T-helper 2 cell treated with Interferon-gamma antibody and Interleukin-4, amounts not matched to agents 100 ng/mL and 5 ng/mL, for 36 hours (primary cell): ENCODE data around the gene ANKRD44. TPM values are rescaled to one million over a fixed set of nuclear protein-coding genes. Genes with fewer than 3 reads are reported as not detected.

Source experiments
- intact Hi-C: fragments of 100-400 bp; cut with micrococcal nuclease; formaldehyde crosslinking; loops from one replicate; pipeline ENCODE4 v1.15.1; 2023
- total RNA-seq: library from RNA; stranded (reverse); gene quantifications from 2 replicates; pipeline ENCODE4 v1.2.3, GENCODE V29; 2022

The ANKRD44 gene
- total RNA-seq, 1 donor from 2014 or later = 214 TPM

GRCh38 chr2:197212344-197213262 is 98.0 kb downstream of the ANKRD44 start:
- intact Hi-C loops = loop anchor here (2.0 kb wide), 1 partner anchor 20 kb away; no protein-coding TSS in a partner anchor

GRCh38 chr2:197211881-197212342 is 98.7 kb downstream of the ANKRD44 start:
- intact Hi-C loops = loop anchor here (2.0 kb wide), 1 partner anchor 19 kb away; no protein-coding TSS in a partner anchor

DNA sequence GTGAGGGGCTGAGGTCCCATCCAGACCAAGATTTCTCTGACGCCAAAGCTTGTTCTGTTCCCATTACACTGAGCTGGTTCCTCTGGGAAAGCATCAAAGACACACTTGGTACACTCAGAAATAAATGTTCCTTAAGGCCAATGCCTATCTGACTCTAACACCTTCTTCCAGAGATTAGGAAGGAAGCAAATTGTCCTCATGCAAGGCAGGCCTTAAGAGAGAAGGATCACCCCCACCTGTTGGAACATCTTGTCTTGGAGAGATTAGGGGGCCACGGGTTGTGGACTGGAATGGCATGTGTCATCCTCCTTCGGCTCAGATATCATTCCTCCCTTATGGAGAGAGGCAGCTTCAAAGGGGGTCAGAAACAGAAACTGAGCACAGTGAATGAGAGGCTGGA is 100.2 kb downstream of the ANKRD44 start:
- intact Hi-C loops = no loop called here

GRCh38 chr2:197209742-197210408 is 100.7 kb downstream of the ANKRD44 start:
- intact Hi-C loops = loop anchor here (1.0 to 10.0 kb wide), 5 partner anchors 11 to 495 kb away; partner anchors contain the start of genes HSPE1 and MARS2

DNA sequence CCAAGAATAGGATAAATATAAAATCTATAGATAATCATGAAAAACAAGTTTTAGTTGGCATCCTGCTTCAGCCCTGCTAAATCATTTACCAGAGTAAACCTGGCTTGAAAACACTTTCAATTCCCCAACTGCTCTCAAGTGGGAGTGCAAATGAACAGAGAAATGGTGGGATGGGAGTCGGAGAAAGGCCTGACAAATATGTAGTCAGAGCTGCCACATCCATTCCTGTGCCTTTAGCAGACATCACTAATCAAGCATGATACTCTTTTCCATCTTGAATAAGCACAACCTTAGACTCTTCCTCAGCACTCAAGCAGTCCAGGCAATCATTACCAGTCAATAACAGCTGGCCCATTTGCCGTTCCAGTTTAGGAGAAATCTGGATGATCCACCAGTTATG is 101.3 kb downstream of the ANKRD44 start:
- intact Hi-C loops = loop anchor here (1.0 to 10.0 kb wide), 5 partner anchors 10 to 496 kb away; partner anchors contain the start of genes HSPE1 and MARS2

- intact Hi-C loops = loop anchor here (1.0 to 10.0 kb wide), 6 partner anchors 7 to 496 kb away; partner anchors contain the start of genes HSPE1 and MARS2
These were observed 101.7 kb downstream of the ANKRD44 start for GRCh38 chr2:197208841-197209240.

DNA sequence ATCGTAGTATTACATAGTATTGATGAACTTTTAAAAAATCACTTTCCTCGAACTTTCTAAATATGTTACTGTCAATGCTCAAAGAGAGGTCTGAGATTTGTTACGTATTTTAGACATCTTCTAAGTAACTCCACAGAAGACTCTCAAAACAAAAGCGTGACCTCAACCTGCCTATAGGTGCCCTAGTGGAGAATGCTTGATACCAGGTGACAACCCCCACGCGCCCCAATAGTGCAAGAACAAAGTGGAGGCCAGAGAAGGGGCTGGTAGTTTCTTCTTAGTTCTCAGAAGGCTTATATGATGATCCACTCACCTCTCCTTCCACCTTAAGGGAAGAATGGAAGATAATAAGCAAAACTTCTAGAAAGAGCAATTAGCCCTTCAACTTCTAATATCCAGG is 102.6 kb downstream of the ANKRD44 start:
- intact Hi-C loops = loop anchor here (1.0 to 10.0 kb wide), 5 partner anchors 8 to 497 kb away; partner anchors contain the start of genes HSPE1 and MARS2

- intact Hi-C loops = loop anchor here (5.0 to 10.0 kb wide), 2 partner anchors 295 to 497 kb away; partner anchors contain the start of genes HSPE1 and MARS2
These were observed 103.0 kb downstream of the ANKRD44 start for GRCh38 chr2:197207598-197207997.

DNA sequence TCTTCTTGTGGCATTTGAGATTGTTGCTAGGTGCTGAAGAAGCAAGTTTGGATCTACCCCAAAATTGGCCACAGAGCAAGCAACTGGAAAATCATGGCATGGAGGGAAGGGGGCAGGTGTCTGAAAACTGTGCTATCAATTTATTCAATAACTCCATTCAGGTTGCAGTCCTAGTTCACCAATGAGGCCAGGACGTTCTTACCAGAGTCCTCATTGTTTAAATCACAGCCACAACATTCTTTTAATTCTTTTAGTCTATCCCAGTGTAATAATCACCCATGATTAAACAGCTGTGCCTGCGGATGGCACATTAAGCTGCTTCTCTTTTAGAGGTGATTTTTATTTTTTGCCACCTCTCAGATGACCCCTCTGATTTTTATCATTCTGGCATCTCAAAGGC is 103.5 kb downstream of the ANKRD44 start:
- intact Hi-C loops = loop anchor here (5.0 to 10.0 kb wide), 2 partner anchors 295 to 498 kb away; partner anchors contain the start of genes HSPE1 and MARS2

- intact Hi-C loops = loop anchor here (5.0 to 10.0 kb wide), 2 partner anchors 297 to 499 kb away; partner anchors contain the start of genes HSPE1 and MARS2
These were observed 104.9 kb downstream of the ANKRD44 start for GRCh38 chr2:197205585-197206215.

DNA sequence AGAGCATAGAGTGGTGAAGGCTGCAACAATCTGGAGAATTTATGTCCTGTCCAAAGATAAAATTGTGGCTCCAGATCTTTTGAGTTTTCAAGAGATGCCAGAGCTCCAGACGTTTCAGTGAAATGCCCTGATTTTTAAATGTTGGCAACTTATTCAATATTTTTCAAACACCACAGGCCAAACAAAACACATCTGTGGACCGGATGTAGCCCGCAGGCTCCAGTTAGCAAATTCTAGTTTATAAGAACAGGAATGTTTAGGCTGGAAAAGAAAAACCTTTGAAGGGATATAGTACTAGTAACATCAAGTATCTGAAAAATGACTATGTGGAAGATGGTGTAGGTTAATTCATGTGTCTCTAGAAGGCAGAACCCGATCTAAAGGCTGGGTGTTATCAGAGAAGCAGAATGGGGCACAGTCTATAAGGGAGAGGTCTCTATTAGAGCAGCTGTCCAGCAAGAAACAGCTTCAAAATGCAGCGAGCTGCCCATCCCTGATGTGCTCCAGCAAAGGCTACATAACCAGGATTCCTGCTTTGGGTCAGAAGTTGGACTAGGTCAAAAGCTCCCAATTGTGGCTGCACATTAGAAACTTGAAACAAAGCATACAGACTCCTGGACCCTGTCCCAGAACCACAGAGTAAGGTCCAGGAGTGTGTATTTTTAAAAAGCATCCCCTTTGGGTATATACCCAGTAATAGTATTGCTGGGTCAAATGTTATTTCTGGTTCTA is 105.9 kb downstream of the ANKRD44 start:
- intact Hi-C loops = loop anchor here (5.0 to 10.0 kb wide), 2 partner anchors 298 to 500 kb away; partner anchors contain the start of genes HSPE1 and MARS2

GRCh38 chr2:197201874-197202273 is 108.7 kb downstream of the ANKRD44 start:
- intact Hi-C loops = loop anchor here (10.0 kb wide), 1 partner anchor 503 kb away; the partner anchor contains the start of gene MARS2

DNA sequence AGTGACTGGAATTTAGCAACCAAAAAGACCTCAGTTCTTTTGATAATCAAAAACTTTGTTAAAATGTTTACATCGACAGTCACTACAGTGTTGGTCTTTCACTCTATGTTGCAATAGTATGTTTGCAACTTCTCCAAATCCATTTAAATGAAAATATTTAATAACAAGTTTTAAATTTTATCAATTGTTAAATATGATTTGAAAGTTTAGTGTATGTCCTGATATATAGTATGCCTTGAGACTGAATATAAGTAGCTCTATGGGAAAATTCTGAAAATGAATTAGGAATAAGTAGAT is 109.9 kb downstream of the ANKRD44 start:
- intact Hi-C loops = loop anchor here (10.0 kb wide), 1 partner anchor 504 kb away; the partner anchor contains the start of gene MARS2

- intact Hi-C loops = loop anchor here (10.0 kb wide), 1 partner anchor 505 kb away; the partner anchor contains the start of gene MARS2
These were observed 110.4 kb downstream of the ANKRD44 start for GRCh38 chr2:197200051-197200761.

GRCh38 chr2:197198890-197199289 is 111.7 kb downstream of the ANKRD44 start:
- intact Hi-C loops = loop anchor here (1.0 to 5.0 kb wide), 8 partner anchors 8 to 253 kb away; partner anchors contain the start of genes ANKRD44 and COQ10B

GRCh38 chr2:197197895-197198311 is 112.7 kb downstream of the ANKRD44 start:
- intact Hi-C loops = loop anchor here (5.0 kb wide), 2 partner anchors 234 to 254 kb away; partner anchors contain the start of gene COQ10B

GRCh38 chr2:197196541-197197180 is 113.9 kb downstream of the ANKRD44 start:
- intact Hi-C loops = loop anchor here (5.0 kb wide), 2 partner anchors 236 to 256 kb away; partner anchors contain the start of gene COQ10B

- intact Hi-C loops = loop anchor here (5.0 kb wide), 2 partner anchors 237 to 257 kb away; partner anchors contain the start of gene COQ10B
These were observed 115.1 kb downstream of the ANKRD44 start for GRCh38 chr2:197195518-197195917.
